HG02678 (cell line): ENCODE results near the gene DYRK3.

Experiments used
- ATAC-seq: cut with Tn5 transposase; IDR thresholded peaks from one replicate; pipeline ENCODE4 v1.9.1; 2021; ENCODE audit warnings: mild to moderate bottlenecking, moderate library complexity; ENCODE audit not compliant: unreplicated experiment

DYRK3 gene

DNA sequence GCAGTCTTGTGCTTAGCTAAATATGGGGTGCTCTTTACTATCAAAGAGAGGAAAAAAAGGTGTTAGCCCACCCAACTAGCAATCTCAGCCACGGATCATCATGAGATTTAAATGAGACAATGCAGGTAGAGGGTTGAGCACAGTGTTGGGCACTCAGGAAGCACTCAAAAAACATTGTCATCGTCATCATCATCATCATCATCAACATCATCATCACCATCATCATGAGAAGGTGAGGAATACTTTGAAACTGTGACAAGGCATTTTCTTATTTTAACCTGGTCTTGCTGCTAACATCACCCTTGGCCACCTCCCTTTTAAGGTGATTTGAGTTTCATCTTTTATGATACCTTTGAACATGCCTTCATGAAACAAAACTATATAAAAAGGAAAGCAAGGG is 46.0 kb downstream of the DYRK3 start:
- no peak for ATAC-seq

DNA sequence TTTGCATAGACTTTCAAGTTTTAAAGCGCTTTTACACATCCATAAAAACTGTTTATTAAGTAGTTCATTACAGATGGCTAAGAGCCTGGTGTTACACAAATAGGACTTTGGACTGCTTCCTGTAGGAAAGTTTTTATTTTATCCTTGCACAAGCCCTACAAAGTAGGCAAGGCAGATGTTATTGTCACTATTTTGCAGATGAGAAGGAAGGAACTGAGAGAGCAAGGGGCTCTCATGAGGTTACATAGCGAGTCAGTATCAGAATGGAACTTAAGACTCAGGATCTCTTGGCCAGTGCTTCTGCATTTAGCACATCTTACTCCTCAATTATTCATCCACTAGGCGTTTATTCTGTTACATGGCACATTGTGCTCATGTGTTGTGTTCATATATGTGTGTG is 46.8 kb downstream of the DYRK3 start:
- ATAC-seq, result no peak

- no peak for ATAC-seq
Measured at GRCh38 chr1:206683313-206683712, 48.0 kb downstream of the DYRK3 start.

- ATAC-seq, result no peak
Measured at GRCh38 chr1:206684003-206684402, 48.7 kb downstream of the DYRK3 start.

DNA sequence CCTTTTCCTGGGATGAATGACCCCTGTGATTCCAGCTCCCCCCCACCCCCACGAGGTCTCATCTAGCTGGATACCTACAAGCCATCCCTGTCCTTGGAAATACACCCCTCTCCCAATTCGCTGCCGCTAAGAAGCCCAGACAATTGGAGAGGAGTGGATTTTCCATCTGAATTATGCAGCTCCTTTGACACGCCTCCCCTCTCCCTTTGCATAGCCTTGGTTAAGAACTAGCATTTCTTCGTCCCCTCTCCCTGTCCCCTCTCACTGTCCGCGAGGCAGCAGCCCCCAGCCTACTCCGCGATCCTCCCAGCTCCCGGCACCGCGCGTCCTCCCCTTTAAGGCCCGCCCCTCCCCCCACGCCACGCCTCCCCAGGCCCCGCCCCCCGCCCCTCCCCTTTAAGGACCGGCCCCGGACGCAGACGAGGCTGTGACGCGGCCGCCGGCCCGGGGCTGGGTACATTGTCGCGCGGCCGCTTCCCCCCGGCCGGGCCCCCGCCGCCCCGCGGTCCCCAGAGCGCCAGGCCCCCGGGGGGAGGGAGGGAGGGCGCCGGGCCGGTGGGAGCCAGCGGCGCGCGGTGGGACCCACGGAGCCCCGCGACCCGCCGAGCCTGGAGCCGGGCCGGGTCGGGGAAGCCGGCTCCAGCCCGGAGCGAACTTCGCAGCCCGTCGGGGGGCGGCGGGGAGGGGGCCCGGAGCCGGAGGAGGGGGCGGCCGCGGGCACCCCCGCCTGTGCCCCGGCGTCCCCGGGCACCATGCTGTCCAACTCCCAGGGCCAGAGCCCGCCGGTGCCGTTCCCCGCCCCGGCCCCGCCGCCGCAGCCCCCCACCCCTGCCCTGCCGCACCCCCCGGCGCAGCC is 49.4 kb downstream of the DYRK3 start, which contains the start of gene MAPKAPK2:
TSS of gene MAPKAPK2 (plus strand) at position 428 of the 856 bp plus-strand sequence. CDS start at position 753, 325 bp downstream.
- peak; percentile 53 for ATAC-seq

DNA sequence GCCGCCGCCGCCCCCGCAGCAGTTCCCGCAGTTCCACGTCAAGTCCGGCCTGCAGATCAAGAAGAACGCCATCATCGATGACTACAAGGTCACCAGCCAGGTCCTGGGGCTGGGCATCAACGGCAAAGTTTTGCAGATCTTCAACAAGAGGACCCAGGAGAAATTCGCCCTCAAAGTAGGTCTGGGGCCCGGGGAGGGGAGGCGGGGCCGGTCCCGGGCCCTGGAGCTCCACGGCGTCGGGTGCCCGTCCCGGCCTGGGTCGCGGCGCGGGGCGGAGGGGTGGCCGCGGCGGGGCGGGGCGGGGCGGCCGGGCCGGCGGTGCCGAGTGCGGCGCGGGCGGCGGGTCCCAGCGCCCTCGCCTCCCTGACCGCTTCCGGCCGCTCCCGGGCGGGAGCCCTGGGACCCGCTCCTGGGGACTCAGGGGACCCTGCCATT is 50.0 kb downstream of the DYRK3 start:
- peak; percentile 31 for ATAC-seq

- ATAC-seq, result peak; percentile 18
Measured at GRCh38 chr1:206685769-206686477, 50.6 kb downstream of the DYRK3 start.

- no peak for ATAC-seq
Measured at GRCh38 chr1:206686478-206687249, 51.3 kb downstream of the DYRK3 start.

GRCh38 chr1:206687251-206687914 is 52.0 kb downstream of the DYRK3 start:
- no peak for ATAC-seq

DNA sequence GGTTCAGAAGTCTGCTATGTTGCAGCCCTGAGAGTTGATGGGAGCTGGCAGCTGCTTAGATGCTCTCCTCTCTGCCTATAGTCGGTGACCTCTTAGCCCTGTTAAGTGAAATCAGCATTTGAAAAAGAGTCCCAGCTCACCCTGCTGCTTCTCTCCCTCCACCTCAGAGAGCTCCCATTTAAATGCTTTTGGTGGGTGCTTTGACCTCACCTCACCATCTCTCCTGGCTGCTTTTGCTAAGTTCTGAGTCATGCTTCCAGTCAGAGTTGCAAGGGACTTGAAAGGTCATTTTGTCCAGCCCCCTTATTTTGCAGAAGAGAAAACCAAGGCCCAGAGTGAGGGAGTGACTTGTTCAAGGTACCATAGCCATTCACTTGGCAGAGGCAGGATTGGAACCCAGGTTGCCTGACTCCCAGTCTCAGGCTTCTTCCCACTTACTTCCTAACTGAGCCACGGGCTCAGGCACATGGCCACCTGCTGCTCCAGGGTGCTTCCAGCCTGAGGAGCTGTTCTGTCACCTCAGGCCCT is 52.6 kb downstream of the DYRK3 start:
- ATAC-seq, result no peak

GRCh38 chr1:206690516-206690915 is 55.2 kb downstream of the DYRK3 start:
- no peak for ATAC-seq

- no peak for ATAC-seq
Measured at GRCh38 chr1:206691604-206692003, 56.3 kb downstream of the DYRK3 start.

DNA sequence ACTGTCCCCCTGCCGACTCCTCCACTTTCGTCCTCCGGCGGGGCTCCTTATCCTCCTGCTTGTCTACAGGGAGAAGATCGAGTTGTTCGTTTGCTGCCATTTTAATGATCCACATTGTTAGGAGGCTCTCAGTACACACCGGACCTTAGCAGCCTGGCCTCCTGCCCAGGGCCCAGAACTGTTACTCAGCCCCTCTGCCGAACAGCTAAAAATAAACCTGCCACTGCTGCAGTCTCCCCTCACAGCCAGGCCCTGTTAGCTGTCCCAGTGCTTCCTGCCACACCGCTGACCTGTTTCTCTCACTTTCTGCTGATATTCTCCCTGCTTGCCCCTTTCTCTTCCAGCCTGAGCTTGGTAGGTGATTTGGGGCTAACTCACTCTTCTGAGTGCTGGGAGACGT is 57.7 kb downstream of the DYRK3 start:
- no peak for ATAC-seq

DNA sequence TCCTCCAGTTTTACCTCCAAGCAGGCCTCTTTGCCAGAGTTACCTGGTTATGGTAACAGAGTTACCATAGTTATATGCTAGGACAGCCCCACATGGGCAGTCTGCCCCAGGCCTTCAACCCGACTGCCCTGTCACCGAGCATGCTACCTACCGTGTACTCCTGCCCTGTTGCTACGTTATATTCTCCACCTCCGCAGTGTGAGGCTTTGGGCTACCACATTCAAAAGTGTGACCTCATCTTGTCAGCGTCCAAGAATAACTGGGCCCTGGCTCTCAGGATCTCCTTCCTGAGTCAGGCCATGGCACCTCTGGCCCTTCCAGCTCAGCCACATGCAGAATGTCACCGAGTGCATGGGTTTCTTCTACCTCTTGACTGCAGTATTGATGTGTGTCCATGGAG is 58.3 kb downstream of the DYRK3 start:
- no peak for ATAC-seq

DNA sequence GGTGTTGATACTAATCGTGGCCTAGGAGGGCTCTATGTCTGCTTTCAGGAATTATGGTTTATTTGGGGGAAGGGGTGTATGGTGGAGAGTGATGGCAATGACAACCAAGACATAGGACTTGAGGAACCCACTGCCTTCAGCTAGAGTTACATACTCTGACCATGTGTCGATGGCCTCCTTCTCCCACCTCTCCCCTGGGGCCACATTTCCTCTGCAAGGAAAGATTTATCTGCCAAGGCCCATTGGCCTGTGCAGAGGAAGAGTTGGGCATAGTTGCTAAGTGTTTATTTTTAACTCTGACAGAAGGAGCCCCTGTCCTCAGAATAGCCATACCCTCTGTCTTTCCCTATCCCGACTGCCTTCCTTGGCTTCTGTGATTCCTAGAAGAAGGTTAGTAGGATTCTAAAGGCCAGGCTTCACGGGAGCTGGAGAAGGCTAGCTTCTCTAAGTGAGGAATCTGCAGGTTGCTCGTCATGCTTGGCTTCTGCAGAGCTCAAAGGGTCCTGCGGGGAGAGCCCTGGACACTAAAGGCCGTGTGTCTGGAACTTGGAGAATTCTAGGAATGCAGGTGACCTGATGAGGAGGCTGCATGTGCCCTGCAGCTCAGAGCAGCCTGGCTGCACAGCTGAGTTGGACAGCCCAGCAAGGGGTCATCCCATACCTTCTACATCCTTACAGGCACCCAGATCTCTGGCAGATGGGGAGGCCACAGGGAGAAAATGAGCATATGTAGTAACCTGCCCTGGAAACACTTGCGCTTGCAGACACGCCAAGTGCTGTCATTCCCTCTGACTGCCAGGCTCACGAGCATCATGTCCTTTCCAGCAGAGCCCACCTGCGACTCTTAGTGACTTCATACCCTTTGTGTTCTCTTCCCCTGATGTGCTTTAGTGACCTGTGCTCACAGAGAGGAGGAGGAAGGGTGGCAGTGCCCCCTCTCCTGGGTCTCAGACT is 59.1 kb downstream of the DYRK3 start:
- no peak for ATAC-seq

DNA sequence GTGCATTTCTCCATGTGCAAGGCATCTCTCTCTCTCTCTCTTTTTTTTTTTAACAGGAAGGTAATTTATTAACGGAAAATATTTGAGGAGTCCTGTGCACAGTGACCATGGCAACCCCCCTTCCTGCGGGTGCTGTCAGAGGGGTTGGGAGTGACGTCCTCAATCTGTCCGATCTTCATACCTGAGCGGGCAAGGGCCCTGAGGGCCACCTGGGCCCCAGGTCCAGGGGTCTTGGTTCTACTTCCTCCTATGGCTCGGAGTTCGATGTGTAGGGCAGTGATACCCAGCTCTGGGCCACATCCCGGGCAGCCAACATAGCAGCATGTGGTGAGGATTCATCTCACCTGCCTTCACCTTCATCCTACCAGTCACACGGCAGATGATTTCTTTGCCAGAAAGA is 60.4 kb downstream of the DYRK3 start:
- no peak for ATAC-seq

DNA sequence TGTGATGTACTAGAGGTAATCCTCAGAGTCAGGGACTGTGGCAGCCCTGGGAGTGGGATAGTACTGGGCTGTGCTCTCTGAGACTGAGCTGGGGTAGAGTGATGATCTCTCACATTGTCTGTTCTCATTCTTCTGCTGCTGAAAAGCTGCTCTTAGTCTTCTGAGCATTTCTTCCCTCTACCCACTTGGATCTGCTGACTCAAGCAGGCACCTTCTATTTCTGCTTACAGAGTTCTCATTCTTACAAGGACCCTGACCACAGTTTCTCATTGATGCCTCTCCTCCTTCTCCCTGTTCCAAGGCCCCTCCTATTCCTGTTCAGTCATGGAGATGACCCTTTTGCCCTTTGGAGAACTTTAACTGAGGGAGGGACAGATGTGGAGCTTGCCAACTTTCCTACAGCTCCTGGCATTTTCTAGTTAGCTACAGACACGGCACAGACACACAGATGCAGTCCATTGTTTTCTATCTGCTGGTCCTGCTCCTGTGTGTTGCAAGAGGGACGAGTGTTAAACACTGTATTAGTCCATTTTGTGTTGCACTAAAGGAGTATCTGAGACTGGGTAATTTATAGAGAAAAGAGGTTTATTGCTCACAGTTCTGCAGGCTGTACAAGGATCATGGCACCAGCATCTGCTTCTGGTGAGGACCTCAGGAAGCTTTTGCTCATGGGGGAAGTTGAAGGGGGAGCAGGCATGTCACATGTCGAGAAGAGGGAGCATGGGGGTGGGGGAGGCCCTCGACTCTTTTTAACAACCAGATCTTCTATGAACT is 61.7 kb downstream of the DYRK3 start:
- ATAC-seq, result no peak

- ATAC-seq, result no peak
Measured at GRCh38 chr1:206698011-206698410, 62.7 kb downstream of the DYRK3 start.
